ENCODE results near the gene GALNT17. TPM values are rescaled to one million over a fixed set of nuclear protein-coding genes. Genes with fewer than 3 reads are reported as not detected.

The GALNT17 gene
- total RNA-seq, 1 donor = 0.18 TPM

GRCh38 chr7:71348821-71349681, 217.1 kb downstream of the GALNT17 start:
- no peak for TF ChIP-seq CTCF (IDR thresholded peaks at IDR 0.05; ENCODE audit: insufficient read depth, low read length)
- no peak overlapping the region for H3K4me3 ChIP-seq (ENCODE audit: low read depth, low read length)
- DNase-seq (ENCODE audit: low read depth) = no peak

GRCh38 chr7:71349682-71350481, 217.9 kb downstream of the GALNT17 start:
- DNase-seq (ENCODE audit: low read depth) = no peak
- no peak overlapping the region for H3K4me3 ChIP-seq (ENCODE audit: low read depth, low read length)
- TF ChIP-seq CTCF (IDR thresholded peaks at IDR 0.05; ENCODE audit: insufficient read depth, low read length) = no peak

- no peak for TF ChIP-seq CTCF (IDR thresholded peaks at IDR 0.05; ENCODE audit: insufficient read depth, low read length)
- H3K4me3 ChIP-seq (ENCODE audit: low read depth, low read length) = no peak overlapping the region
These were observed 218.7 kb downstream of the GALNT17 start for GRCh38 chr7:71350680-71351079.

GRCh38 chr7:71354716-71355115, 222.8 kb downstream of the GALNT17 start:
- DNase-seq (ENCODE audit: low read depth) = no peak
- no peak overlapping the region for H3K4me3 ChIP-seq (ENCODE audit: low read depth, low read length)
- no peak for TF ChIP-seq CTCF (IDR thresholded peaks at IDR 0.05; ENCODE audit: insufficient read depth, low read length)

More at GRCh38 chr7:71350680-71351079, 218.7 kb downstream of the GALNT17 start:
- DNase-seq (ENCODE audit: low read depth) = no peak

GRCh38 chr7:71361451-71362032, 229.6 kb downstream of the GALNT17 start:
- TF ChIP-seq CTCF (IDR thresholded peaks at IDR 0.05; ENCODE audit: insufficient read depth, low read length) = no peak
- DNase-seq (ENCODE audit: low read depth) = no peak
- no peak overlapping the region for H3K4me3 ChIP-seq (ENCODE audit: low read depth, low read length)

- TF ChIP-seq CTCF (IDR thresholded peaks at IDR 0.05; ENCODE audit: insufficient read depth, low read length) = no peak
- no peak for DNase-seq (ENCODE audit: low read depth)
- H3K4me3 ChIP-seq (ENCODE audit: low read depth, low read length) = no peak overlapping the region
These were observed 230.3 kb downstream of the GALNT17 start for GRCh38 chr7:71362240-71362639.

Measured in fibroblast of the aortic adventitia (primary cell).